ENCODE measurements around the gene ATAD5.
"Not testable (repeated sequence)": the region's sequence is repeated elsewhere in the genome, so short reads cannot be mapped to it uniquely, and the experiment has no call there.

ATAD5 gene

GRCh38 chr17:30831663-30832437 is at the start of gene ATAD5:
Gene ATAD5 (plus strand): TSS chr17:30831966. CDS start chr17:30832348, 382 bp downstream.
- DNase-seq (ENCODE audit: low read depth) = peak; percentile 79

- no peak for DNase-seq (ENCODE audit: low read depth)
These were observed 49.6 kb upstream of the ATAD5 start for GRCh38 chr17:30782206-30782605.

GRCh38 chr17:30788918-30789317 is 42.8 kb upstream of the ATAD5 start:
- no peak for DNase-seq (ENCODE audit: low read depth)

- no peak for DNase-seq (ENCODE audit: low read depth)
These were observed 41.5 kb upstream of the ATAD5 start for GRCh38 chr17:30790279-30790678.

DNA sequence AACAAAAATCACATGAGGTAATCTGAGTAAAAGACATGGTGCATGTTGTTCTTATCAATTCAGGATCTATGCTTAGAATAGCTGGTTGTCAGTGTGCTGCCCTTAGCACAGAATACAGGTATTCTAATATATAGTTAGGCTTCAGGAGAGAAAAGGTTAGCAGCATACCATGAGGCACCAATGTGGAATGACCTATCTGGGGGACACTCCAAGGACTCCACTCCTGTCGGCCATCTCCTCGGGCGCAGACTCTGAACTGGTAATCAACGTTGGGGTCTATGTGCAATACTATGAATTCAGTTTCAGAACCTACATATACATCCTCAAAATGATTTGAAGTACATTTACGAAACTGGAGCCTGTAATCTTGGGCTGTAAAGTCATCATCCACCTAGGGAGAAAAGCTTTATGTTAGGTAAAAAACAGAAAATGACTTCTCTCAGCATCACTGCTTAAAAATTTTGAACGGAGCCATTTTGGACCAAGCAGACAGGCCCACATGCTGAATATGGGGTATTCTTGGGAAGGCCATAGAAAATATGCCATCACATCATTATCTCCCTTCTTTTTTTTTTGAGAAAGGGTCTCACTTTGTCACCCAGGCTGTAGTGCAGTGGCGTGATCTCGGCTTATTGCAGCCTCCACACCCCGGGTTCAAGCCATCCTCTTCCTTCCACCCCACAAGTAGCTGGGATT is 38.3 kb upstream of the ATAD5 start:
- no peak for DNase-seq (ENCODE audit: low read depth)

DNA sequence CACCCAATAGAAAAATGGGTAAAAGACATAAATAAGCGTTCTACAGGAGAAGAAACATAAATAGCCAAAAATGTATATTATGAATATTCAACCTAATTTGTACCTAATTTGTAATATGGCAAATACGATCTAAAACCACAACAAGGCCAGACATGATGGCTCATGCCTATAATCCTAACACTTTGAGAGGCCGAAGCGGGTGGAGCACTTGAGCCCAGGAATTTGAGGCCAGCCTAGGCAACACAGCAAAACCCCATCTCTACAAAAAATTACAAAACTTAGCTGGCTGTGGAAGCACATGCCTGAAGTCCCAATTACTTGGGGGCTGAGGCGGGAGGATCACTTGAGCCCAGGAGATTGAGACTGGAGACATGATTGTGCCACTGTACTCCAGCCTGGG is 37.4 kb upstream of the ATAD5 start:
- DNase-seq (ENCODE audit: low read depth) = no peak

GRCh38 chr17:30796016-30796415 is 35.8 kb upstream of the ATAD5 start:
- DNase-seq (ENCODE audit: low read depth) = no peak

DNA sequence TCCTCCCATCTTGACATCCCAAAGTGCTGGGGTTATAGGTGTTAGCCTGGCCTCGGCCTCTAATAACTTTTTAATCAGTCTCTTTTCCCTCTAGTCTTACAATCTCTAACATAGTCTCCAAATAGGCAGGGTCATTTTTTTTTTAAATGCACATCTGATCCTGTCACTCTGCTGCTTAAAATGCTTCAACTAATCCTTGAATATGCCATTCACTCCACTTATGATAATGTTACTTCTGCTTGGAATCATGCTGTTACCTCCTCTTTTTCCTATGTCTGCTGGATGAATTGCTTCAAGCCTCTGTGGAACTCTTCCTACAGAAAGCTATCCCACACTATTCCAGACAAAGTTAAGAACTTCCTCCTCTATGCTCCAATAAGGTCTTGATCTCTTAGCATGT is 30.1 kb upstream of the ATAD5 start:
- DNase-seq (ENCODE audit: low read depth) = no peak

DNA sequence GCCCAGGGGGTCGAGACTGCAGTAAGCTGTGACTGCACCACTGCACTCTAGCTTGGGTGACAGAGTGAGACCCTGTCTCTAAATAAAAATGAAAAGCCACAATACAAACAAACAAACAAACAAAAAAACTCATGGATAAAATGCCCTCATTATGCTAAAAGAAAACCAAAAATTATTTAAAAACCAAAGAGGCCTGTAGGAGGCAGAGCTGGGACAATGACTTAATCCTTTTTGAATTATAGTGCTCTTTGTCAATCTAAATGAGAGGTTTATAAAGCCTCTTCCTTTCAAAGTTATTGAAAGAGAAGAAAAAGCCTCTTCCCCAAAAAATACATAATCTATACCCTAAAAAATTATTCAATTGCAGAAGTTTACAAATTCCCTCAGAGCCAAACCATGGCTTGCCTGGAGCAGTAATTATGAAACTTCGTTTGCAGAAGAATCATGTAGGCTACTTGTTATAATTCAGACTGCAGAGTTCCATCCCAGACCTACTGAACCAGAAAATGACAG is 25.8 kb upstream of the ATAD5 start:
- DNase-seq (ENCODE audit: low read depth) = no peak

GRCh38 chr17:30807896-30808295 is 23.9 kb upstream of the ATAD5 start:
- DNase-seq (ENCODE audit: low read depth) = no peak

GRCh38 chr17:30808785-30809286 is 22.9 kb upstream of the ATAD5 start:
- no peak for DNase-seq (ENCODE audit: low read depth)

- no peak for DNase-seq (ENCODE audit: low read depth)
These were observed 21.9 kb upstream of the ATAD5 start for GRCh38 chr17:30809867-30810266.

DNA sequence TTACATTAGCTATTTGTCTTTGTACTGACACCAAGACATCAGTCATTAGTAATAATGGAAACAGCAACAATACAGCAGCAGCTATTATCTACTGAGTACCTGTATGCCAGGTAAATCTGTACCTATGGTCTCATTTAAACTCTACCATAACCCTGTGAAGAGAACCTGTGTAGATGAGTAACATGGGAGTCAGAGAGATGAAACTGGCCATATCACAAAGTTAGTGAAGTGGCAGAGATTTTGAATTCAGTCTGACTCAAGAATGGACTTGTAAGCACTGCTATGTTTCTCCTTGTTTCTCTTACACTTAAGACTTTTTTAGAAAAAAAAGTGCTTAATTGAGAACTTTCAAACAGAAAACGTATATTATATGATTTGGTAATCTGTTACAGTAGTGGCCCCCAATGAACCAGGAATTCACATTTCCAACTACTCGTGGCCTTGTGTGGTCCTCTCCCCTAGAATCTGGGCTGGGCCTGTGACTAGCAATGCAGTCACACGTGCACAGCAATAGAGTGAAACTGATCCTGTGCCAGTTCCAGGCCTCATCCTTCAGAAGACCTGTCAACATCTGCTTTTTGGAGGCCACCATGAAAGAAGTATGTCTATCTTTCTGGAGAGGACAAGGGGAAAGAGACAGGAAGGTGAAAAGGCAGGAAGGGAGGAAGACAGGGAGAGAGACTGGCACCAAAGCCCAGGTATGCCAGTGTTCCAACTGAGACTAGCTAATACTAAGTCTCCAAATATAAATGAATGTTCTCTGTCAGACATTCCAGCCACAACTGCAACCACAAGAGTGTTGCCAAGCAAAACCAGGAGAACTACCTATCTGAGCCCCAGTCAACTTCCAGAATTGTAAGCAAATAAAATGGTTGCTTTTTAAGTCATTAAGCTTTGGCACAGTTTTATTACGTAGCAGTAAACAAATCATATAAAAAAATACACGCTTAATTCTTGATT is 19.3 kb upstream of the ATAD5 start:
- DNase-seq (ENCODE audit: low read depth) = no peak

DNA sequence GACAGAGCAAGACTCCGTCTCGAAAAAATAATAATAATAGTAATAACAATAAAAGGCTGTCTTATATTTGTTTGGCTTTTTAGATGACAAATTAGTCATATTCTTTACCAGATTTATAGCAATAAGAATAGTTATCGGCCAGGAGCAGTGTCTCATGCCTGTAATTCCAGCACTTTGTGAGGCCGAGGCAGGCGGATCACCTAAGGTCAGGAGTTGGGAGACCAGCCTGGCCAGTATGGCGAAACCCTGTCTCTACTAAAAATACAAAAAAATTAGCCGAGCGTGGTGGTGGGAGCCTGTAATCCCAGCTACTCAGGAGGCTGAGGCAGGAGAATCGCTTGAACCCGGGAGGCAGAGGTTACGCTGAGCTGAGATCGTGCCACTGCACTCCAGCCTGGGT is 17.5 kb upstream of the ATAD5 start:
- DNase-seq (ENCODE audit: low read depth) = not testable (repeated sequence)

DNA sequence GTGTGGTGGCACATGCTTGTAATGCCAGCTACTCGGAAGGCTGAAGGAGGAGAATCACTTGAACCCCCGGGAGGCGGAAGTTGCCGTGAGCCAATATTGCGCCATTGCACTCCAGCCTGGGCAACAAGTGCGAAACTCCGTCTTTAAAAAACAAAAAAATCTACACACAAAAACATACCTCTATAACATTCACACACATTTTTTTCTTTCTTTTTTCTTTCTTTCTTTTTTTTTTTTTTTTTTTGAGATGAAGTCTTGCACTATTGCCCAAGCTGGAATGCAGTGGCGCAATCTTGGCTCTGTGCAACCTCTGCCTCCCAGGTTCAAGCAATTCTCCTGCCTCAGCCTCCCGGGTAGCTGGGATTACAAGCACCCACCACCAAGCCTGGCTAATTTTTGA is 16.9 kb upstream of the ATAD5 start:
- DNase-seq (ENCODE audit: low read depth) = not testable (repeated sequence)

- DNase-seq (ENCODE audit: low read depth) = no peak
These were observed 15.6 kb upstream of the ATAD5 start for GRCh38 chr17:30816165-30816564.

DNA sequence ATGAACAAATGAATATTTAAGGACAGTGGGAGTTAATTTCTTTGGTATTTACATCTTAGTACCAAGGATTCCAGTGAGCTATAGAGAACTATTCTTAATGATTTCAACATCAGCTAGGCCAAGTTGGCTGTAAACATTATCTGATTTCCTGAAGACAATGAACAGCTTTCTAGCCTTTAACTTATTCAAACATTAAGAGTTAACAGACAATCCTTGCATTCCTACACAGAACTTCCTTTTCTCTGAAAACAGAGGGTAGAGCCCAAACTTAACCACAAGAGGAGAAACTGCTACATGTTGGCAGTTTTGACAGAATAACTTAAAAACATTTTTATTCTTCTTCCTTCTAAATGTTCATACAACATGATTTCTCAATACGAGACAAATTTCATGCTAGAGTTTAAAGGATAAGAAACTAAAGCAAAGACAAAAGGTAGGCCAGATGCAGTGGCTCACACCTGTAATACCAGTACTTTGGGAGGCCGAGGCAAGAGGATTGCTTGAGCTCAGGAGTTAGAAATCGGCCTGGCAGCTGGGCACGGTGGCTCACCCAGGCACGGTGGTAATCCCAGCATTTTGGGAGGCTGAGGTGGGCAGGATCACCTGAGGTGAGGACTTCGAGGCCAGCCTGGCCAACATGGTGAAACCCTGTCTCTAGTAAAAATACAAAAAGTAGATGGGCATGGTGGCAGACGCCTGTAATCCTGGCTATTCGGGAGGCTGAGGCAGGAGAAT is 11.6 kb upstream of the ATAD5 start:
- DNase-seq (ENCODE audit: low read depth) = no peak

DNA sequence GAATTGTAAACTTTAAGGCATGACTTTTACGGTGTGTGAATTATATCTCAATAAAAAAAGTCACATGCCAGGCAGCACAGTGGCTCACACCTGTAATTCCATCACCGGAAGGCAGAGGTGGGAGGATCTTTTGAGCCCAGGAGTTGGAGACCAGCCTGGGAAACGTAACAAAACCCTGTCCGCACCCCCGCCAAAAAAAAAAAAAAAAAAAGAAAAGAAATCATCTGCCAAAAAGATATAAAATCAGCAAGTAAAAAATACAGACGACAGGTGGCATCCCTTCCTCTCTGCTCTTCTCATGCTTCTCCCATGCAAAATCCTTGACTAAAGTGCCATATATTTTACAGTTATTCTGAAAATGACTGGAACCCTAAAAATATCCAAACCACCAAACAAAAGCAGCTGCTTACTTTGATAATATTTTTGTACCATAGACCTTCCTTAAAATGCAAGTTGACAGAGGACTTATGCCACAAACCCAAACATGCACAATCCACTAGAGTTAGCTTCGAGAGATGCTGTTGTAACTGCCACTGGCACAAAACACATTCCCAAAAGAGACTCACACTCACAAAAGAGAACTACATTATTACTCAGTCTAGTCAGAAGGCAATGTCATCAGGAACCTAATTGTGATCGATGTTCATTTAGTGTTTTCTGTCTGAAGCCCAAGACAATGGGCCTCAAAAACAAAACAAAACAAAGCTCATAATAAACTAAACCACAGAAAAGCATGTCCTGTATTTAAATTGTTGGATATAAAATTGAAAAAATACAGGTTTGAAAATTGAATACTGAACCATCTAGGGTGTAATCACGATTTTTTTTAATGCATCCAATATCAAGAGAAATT is 9.7 kb upstream of the ATAD5 start:
- DNase-seq (ENCODE audit: low read depth) = no peak

GRCh38 chr17:30822919-30823318 is 8.8 kb upstream of the ATAD5 start:
- DNase-seq (ENCODE audit: low read depth) = not testable (repeated sequence)

DNA sequence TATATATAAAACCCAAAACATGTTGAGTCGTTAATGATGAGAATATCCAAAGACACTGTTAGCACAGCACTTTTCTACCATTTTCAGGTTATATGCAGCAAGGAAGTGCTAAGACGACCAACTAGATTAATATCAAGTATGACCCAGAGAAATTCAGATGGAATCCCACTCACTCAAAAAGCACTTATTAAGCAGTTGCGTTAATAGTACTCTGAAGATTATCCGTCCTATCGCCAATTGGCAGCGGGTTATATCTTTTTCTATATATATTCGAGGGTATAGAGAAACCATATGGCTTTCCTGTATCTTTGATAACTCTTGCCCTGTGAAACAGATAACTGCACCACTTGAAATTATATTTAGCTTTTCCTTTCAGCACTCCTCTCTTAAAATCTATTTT is 8.3 kb upstream of the ATAD5 start:
- no peak for DNase-seq (ENCODE audit: low read depth)
